ENCODE results near the gene CPZ.

The CPZ gene

GRCh38 chr4:8657381-8658088 lies 65.0 kb downstream of the CPZ start:
- no peak overlapping the region for H3K4me3 Mint-ChIP-seq
- H3K4me1 Mint-ChIP-seq (ENCODE audit: low read depth), result no peaks in the 10 kb centered on the region
- H3K27ac Mint-ChIP-seq, result no peak overlapping the region
- no peaks in the 10 kb centered on the region for H3K27me3 Mint-ChIP-seq (ENCODE audit: low read depth)
- peaks cover 5% of the 10 kb centered on the region for H3K9me3 Mint-ChIP-seq
- no peaks in the 10 kb centered on the region for H3K36me3 Mint-ChIP-seq (ENCODE audit: low read depth)

- Mint-ChIP-seq H3K4me3 (no peak overlapping the region), H3K27me3 (ENCODE audit: low read depth) (no peaks in the 10 kb centered on the region), H3K9me3 (no peaks in the 10 kb centered on the region), H3K36me3 (ENCODE audit: low read depth) (no peaks in the 10 kb centered on the region), H3K4me1 (ENCODE audit: low read depth) (no peaks in the 10 kb centered on the region), H3K27ac (no peak overlapping the region)
Observed at GRCh38 chr4:8662776-8663175, 70.2 kb downstream of the CPZ start.

- H3K27ac Mint-ChIP-seq, result no peak overlapping the region
- no peaks in the 10 kb centered on the region for H3K4me1 Mint-ChIP-seq (ENCODE audit: low read depth)
- H3K36me3 Mint-ChIP-seq (ENCODE audit: low read depth), result no peaks in the 10 kb centered on the region
- H3K9me3 Mint-ChIP-seq, result no peaks in the 10 kb centered on the region
- H3K4me3 Mint-ChIP-seq, result no peak overlapping the region
- H3K27me3 Mint-ChIP-seq (ENCODE audit: low read depth), result no peaks in the 10 kb centered on the region
Observed at GRCh38 chr4:8664031-8664805, 71.7 kb downstream of the CPZ start.

- no peaks in the 10 kb centered on the region for H3K27me3 Mint-ChIP-seq (ENCODE audit: low read depth)
Observed at GRCh38 chr4:8664976-8665375, 72.4 kb downstream of the CPZ start.

GRCh38 chr4:8665406-8666360 lies 73.1 kb downstream of the CPZ start:
- no peaks in the 10 kb centered on the region for H3K4me1 Mint-ChIP-seq (ENCODE audit: low read depth)
- H3K36me3 Mint-ChIP-seq (ENCODE audit: low read depth), result no peaks in the 10 kb centered on the region
- no peak overlapping the region for H3K27ac Mint-ChIP-seq
- no peaks in the 10 kb centered on the region for H3K27me3 Mint-ChIP-seq (ENCODE audit: low read depth)
- no peaks in the 10 kb centered on the region for H3K9me3 Mint-ChIP-seq
- H3K4me3 Mint-ChIP-seq, result no peak overlapping the region

More at GRCh38 chr4:8664976-8665375, 72.4 kb downstream of the CPZ start:
- no peak overlapping the region for H3K27ac Mint-ChIP-seq
- H3K9me3 Mint-ChIP-seq, result no peaks in the 10 kb centered on the region
- no peak overlapping the region for H3K4me3 Mint-ChIP-seq
- H3K36me3 Mint-ChIP-seq (ENCODE audit: low read depth), result no peaks in the 10 kb centered on the region
- H3K4me1 Mint-ChIP-seq (ENCODE audit: low read depth), result no peaks in the 10 kb centered on the region

- Mint-ChIP-seq H3K9me3 (no peaks in the 10 kb centered on the region), H3K27me3 (ENCODE audit: low read depth) (no peaks in the 10 kb centered on the region), H3K4me1 (ENCODE audit: low read depth) (no peaks in the 10 kb centered on the region), H3K36me3 (ENCODE audit: low read depth) (no peaks in the 10 kb centered on the region), H3K4me3 (no peak overlapping the region), H3K27ac (no peak overlapping the region)
Observed at GRCh38 chr4:8666581-8666980, 74.0 kb downstream of the CPZ start.
